ENCODE measurements around the gene OR52L1. TPM values are rescaled to one million over a fixed set of nuclear protein-coding genes. Genes with fewer than 3 reads are reported as not detected.

Gene OR52L1
- total RNA-seq, 6 experiments from 2014 or later = not detected

DNA sequence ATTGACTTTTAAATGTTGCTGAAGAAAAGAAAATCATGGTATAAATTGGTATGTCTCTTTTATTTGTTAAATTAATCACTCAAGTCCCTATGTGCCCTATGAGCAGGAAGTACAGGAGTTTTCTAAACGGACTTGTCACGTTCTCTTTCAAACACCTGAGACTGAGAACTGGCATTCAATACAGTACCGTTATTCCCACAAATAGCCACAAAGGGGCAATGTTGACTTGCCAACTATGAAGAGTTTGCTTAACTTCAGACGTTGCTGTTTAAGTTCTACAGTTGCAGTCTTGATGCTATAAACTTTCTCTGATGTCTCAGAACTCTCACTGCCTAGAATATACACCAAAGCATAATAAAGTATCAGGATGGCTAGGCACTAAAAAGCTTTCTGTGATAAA is 36.2 kb upstream of the OR52L1 start:
- no peak overlapping the region for H3K4me3 ChIP-seq
- H3K27ac ChIP-seq = no peak overlapping the region
- no peaks in the 10 kb centered on the region for H3K4me1 ChIP-seq
- no peaks in the 10 kb centered on the region for H3K36me3 ChIP-seq
- 0% methylated on average over 4 of the region's 4 CpGs for WGBS (ENCODE audit: insufficient coverage, low coverage, low lambda C conversion rate, missing lambda C conversion rate)
- DNase-seq (no peak), ATAC-seq (peak; percentile 77 to 90 (median 86))
- H3K27me3 ChIP-seq = no peaks in the 10 kb centered on the region
- intact Hi-C loops (cut with DNase I) = no loop called here
- no peaks in the 10 kb centered on the region for H3K9me3 ChIP-seq
- TF ChIP-seq, protein P1, sequence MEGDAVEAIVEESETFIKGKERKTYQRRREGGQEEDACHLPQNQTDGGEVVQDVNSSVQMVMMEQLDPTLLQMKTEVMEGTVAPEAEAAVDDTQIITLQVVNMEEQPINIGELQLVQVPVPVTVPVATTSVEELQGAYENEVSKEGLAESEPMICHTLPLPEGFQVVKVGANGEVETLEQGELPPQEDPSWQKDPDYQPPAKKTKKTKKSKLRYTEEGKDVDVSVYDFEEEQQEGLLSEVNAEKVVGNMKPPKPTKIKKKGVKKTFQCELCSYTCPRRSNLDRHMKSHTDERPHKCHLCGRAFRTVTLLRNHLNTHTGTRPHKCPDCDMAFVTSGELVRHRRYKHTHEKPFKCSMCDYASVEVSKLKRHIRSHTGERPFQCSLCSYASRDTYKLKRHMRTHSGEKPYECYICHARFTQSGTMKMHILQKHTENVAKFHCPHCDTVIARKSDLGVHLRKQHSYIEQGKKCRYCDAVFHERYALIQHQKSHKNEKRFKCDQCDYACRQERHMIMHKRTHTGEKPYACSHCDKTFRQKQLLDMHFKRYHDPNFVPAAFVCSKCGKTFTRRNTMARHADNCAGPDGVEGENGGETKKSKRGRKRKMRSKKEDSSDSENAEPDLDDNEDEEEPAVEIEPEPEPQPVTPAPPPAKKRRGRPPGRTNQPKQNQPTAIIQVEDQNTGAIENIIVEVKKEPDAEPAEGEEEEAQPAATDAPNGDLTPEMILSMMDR (IDR thresholded peaks at IDR 0.05) = peak; percentile 60 to 64 (median 62)
- no peak for TF ChIP-seq POLR2A (IDR thresholded peaks at IDR 0.05)

DNA sequence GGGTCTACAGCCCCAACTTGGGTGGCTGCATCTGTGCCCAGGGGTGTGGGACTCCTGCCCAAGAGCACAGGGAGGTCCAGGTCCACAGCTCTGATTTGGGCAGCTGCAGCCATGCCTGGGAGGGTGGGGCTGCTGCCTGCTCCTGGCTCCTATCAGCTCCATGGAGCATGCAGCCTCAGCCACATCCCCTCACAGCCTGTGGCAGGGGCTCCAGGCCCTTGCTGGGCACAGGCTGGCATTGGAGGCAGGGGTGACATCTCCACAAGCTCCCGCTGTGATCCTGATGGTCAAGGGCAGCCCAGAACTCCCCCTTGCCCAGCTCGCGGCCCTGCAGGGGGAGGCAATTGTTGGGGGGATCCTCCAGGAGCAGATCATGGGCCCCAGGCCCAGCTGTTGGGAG is 26.3 kb upstream of the OR52L1 start:
- H3K27me3 ChIP-seq = no peaks in the 10 kb centered on the region
- TF ChIP-seq, protein P1 (IDR thresholded peaks at IDR 0.05) = no peak
- TF ChIP-seq POLR2A (IDR thresholded peaks at IDR 0.05) = no peak
- peak in 1 of 4 donors; percentile 25 for ATAC-seq
- no peaks in the 10 kb centered on the region for H3K36me3 ChIP-seq
- intact Hi-C loops (cut with DNase I) = no loop called here
- no CpG with 5 or more reads among the region's 3 CpGs for WGBS (ENCODE audit: insufficient coverage, low coverage, low lambda C conversion rate, missing lambda C conversion rate)
- no peaks in the 10 kb centered on the region for H3K4me1 ChIP-seq
- H3K27ac ChIP-seq = no peak overlapping the region
- DNase-seq = no peak
- no peak overlapping the region for H3K4me3 ChIP-seq
- H3K9me3 ChIP-seq = no peaks in the 10 kb centered on the region

DNA sequence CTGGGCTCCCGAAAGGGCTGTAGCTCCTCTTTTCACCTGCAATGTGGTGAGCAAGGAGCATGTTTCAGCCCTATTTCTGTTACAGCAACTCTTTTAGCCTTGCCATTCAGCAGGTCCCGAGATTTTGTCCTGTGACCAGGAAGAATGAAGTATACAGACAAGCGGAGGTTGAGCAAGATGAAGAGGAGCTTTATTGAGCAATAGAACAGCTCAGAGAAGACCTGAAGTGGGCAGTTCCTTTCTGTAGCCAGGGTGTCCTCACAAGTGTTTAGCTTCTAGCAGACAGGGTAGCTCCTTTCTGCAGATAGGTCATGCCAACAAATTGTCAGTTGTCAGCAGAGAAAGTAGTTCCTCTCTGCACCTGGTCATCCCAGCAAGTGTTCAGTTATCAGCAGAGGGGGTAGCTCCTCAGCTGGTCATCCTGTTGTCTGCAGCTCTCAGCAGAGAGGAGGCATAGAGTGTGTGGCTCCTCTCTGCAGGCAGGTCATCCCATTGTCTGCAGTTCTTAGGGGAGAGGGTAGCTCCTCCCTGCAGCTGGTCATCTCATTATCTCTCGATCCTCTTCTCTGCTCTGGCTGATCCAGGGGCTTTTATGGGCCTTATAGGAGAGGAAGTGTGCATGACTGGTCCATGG is 25.4 kb upstream of the OR52L1 start:
- Histone ChIP-seq H3K9me3 (no peaks in the 10 kb centered on the region), H3K4me1 (no peaks in the 10 kb centered on the region), H3K27me3 (no peaks in the 10 kb centered on the region), H3K36me3 (no peaks in the 10 kb centered on the region), H3K27ac (no peak overlapping the region), H3K4me3 (no peak overlapping the region)
- TF ChIP-seq, protein P1 (IDR thresholded peaks at IDR 0.05) = no peak
- ATAC-seq (peak in 1 of 4 donors; percentile 11), DNase-seq (no peak)
- intact Hi-C loops (cut with DNase I) = no loop called here
- WGBS (ENCODE audit: insufficient coverage, low coverage, low lambda C conversion rate, missing lambda C conversion rate) = 43% methylated on average over 4 of the region's 4 CpGs

DNA sequence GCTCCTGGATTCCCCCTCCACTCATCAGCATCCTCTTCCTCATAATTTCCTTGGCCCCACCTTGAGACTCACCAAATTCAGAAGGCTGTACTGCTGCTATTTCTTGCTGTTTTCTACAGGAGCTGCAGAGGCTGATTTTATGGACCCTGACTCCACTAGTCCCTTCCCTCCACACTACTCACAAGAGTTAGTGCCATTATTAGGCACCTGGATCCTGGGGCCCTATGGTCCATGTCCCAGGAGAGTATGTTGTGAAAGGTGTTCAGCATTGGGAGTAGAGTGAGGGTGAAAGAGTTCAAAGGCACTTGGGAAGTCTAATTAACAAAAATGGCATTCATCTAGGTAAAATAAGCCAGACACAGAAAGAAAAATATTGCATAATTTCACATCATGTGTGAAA is 20.1 kb upstream of the OR52L1 start, which contains the start of gene OR56A4:
OR56A4 (minus strand) TSS at position 101 of the 400 bp plus-strand sequence. CDS start 3,954 bp downstream, outside the sequence.
- no peak for ATAC-seq
- Histone ChIP-seq H3K36me3 (no peaks in the 10 kb centered on the region), H3K27me3 (no peaks in the 10 kb centered on the region), H3K9me3 (no peaks in the 10 kb centered on the region), H3K27ac (no peak within 1 kb of the TSS), H3K4me3 (no peak within 1 kb of the TSS), H3K4me1 (no peaks in the 10 kb centered on the region)
- TF ChIP-seq, protein P1 (IDR thresholded peaks at IDR 0.05) = no peak
- TF ChIP-seq POLR2A (IDR thresholded peaks at IDR 0.05) = no peak
- intact Hi-C loops (cut with DNase I) = no loop called here
- DNase-seq = no peak

DNA sequence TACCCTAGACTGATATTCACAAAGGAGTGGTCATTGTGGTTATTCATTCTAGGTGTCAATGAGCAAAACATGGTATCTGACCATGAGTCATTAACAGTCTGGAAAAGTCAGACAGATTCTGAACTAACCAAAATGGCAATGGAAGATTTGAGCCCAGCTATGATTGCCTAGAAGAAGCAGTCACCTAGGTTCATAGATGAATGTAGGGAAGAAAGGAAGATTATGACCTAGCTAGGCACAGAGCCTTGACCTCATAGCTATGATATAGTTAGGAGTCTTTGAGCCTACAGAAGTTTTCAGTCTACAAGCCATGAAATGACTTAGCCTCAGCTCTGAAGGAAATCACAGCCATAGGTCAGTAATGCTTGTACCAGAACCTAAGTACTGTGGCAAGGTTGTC is 19.6 kb upstream of the OR52L1 start:
- no peak overlapping the region for H3K4me3 ChIP-seq
- no peaks in the 10 kb centered on the region for H3K36me3 ChIP-seq
- no peak overlapping the region for H3K27ac ChIP-seq
- no peak for ATAC-seq
- no peaks in the 10 kb centered on the region for H3K27me3 ChIP-seq
- TF ChIP-seq POLR2A (IDR thresholded peaks at IDR 0.05) = no peak
- TF ChIP-seq, protein P1 (IDR thresholded peaks at IDR 0.05) = no peak
- no peaks in the 10 kb centered on the region for H3K9me3 ChIP-seq
- intact Hi-C loops (cut with DNase I) = no loop called here
- no peak for DNase-seq
- H3K4me1 ChIP-seq = no peaks in the 10 kb centered on the region

Data from right lobe of liver (tissue), 6 donors.